ENCODE measurements around the gene BMP7. TPM values are rescaled to one million over a fixed set of nuclear protein-coding genes. Genes with fewer than 3 reads are reported as not detected.

BMP7 gene
- total RNA-seq, 1 experiment from 2014 or later, result 7.5 TPM

- Histone ChIP-seq H3K9me3 (ENCODE audit: low read depth, low read length, poor library complexity, severe bottlenecking) (no peaks in the 10 kb centered on the region), H3K27ac (ENCODE audit: low read depth, low read length, poor library complexity, severe bottlenecking) (no peak overlapping the region), H3K4me1 (ENCODE audit: insufficient read depth, low read length, poor library complexity, severe bottlenecking) (no peaks in the 10 kb centered on the region), H3K36me3 (ENCODE audit: insufficient read depth, low read length, poor library complexity, severe bottlenecking) (no peaks in the 10 kb centered on the region), H3K4me3 (ENCODE audit: low read depth, low read length, poor library complexity, severe bottlenecking) (no peak overlapping the region), H3K27me3 (replicated peaks; ENCODE audit: insufficient read depth, low read depth, low read length, poor library complexity) (no peaks in the 10 kb centered on the region)
- ChIA-PET POLR2A (ENCODE audit: low non-redundant PET) (no interaction called here), CTCF (interaction anchor here (0.7 kb wide), 1 partner anchor 66 kb away, joined by 3 read pairs; no protein-coding TSS in a partner anchor)
- BruUV-seq (replicated peaks), result no TSS peak
- intact Hi-C loops (cut with micrococcal nuclease; ENCODE audit: unreplicated experiment), result no loop called here
- DNase-seq (ENCODE audit: low spot score), result no peak
- TF ChIP-seq EZH2 (IDR thresholded peaks at IDR 0.05; ENCODE audit: borderline replicate concordance, low read depth, low read length, poor library complexity, severe bottlenecking) (no peak), CTCF (conservative IDR thresholded peaks at IDR 0.05; ENCODE audit: low read depth, low read length) (no peak)
These were observed 50.5 kb downstream of the BMP7 start for GRCh38 chr20:57215826-57216471.

- intact Hi-C loops (cut with micrococcal nuclease; ENCODE audit: unreplicated experiment), result no loop called here
- ChIA-PET POLR2A (ENCODE audit: low non-redundant PET) (no interaction called here), CTCF (no interaction called here)
- no peaks in the 10 kb centered on the region for H3K9me3 ChIP-seq (ENCODE audit: low read depth, low read length, poor library complexity, severe bottlenecking)
- H3K4me1 ChIP-seq (ENCODE audit: insufficient read depth, low read length, poor library complexity, severe bottlenecking), result no peaks in the 10 kb centered on the region
- H3K27me3 ChIP-seq (replicated peaks; ENCODE audit: insufficient read depth, low read depth, low read length, poor library complexity), result no peaks in the 10 kb centered on the region
- H3K36me3 ChIP-seq (ENCODE audit: insufficient read depth, low read length, poor library complexity, severe bottlenecking), result no peaks in the 10 kb centered on the region
- BruUV-seq (replicated peaks), result no TSS peak
- DNase-seq (ENCODE audit: low spot score), result no peak
- no peak overlapping the region for H3K27ac ChIP-seq (ENCODE audit: low read depth, low read length, poor library complexity, severe bottlenecking)
- no peak overlapping the region for H3K4me3 ChIP-seq (ENCODE audit: low read depth, low read length, poor library complexity, severe bottlenecking)
- TF ChIP-seq EZH2 (IDR thresholded peaks at IDR 0.05; ENCODE audit: borderline replicate concordance, low read depth, low read length, poor library complexity, severe bottlenecking), result no peak
- no peak for TF ChIP-seq CTCF (conservative IDR thresholded peaks at IDR 0.05; ENCODE audit: low read depth, low read length)
These were observed 51.0 kb downstream of the BMP7 start for GRCh38 chr20:57215426-57215825.

- ChIA-PET CTCF (no interaction called here), POLR2A (ENCODE audit: low non-redundant PET) (no interaction called here)
- no TSS peak for BruUV-seq (replicated peaks)
- H3K4me1 ChIP-seq (ENCODE audit: insufficient read depth, low read length, poor library complexity, severe bottlenecking), result no peaks in the 10 kb centered on the region
- H3K4me3 ChIP-seq (ENCODE audit: low read depth, low read length, poor library complexity, severe bottlenecking), result no peak overlapping the region
- intact Hi-C loops (cut with micrococcal nuclease; ENCODE audit: unreplicated experiment), result no loop called here
- H3K9me3 ChIP-seq (ENCODE audit: low read depth, low read length, poor library complexity, severe bottlenecking), result no peaks in the 10 kb centered on the region
- H3K27ac ChIP-seq (ENCODE audit: low read depth, low read length, poor library complexity, severe bottlenecking), result no peak overlapping the region
- no peak for DNase-seq (ENCODE audit: low spot score)
- TF ChIP-seq CTCF (conservative IDR thresholded peaks at IDR 0.05; ENCODE audit: low read depth, low read length), result no peak
- TF ChIP-seq EZH2 (IDR thresholded peaks at IDR 0.05; ENCODE audit: borderline replicate concordance, low read depth, low read length, poor library complexity, severe bottlenecking), result no peak
- no peaks in the 10 kb centered on the region for H3K27me3 ChIP-seq (replicated peaks; ENCODE audit: insufficient read depth, low read depth, low read length, poor library complexity)
- H3K36me3 ChIP-seq (ENCODE audit: insufficient read depth, low read length, poor library complexity, severe bottlenecking), result no peaks in the 10 kb centered on the region
These were observed 51.5 kb downstream of the BMP7 start for GRCh38 chr20:57214948-57215347.

Measured in A673 (cell line).